Uterus (tissue), 2 donors: ENCODE results near the gene P2RX4.

Experiments
- CTCF ChIP-seq, 4 experiments: fragments of 200-600 bp in 2 of 4; fragments of 450-650 bp in 2 of 4; sonication (generic) in 2 of 4; IDR thresholded peaks; one replicate each; pipeline ENCODE4 v1.5.1; 2016 to 2019; ENCODE audit warnings: antibody characterized with exemption in 4 of 4, mild to moderate bottlenecking in 2 of 4, moderate library complexity in 1 of 4
- POLR2A ChIP-seq, 2 donors: fragments of 450-650 bp; IDR thresholded peaks; one replicate each; pipeline ENCODE4 v1.6.1; 2016; ENCODE audit warnings: antibody characterized with exemption in 2 of 2, mild to moderate bottlenecking in 1 of 2, moderate library complexity in 1 of 2

GRCh38 chr12:121212875-121213274 is 2.9 kb downstream of the P2RX4 start:
- TF ChIP-seq CTCF (IDR thresholded peaks at IDR 0.05) (no peak), POLR2A (IDR thresholded peaks at IDR 0.05) (no peak)
